HG03064 (cell line): ENCODE results near the gene TCOF1.
A peak's percentile ranks its signal among the peaks of the same experiment; 100 is the strongest.

Experiments used
- ATAC-seq: cut with Tn5 transposase; IDR thresholded peaks from one replicate; pipeline ENCODE4 v1.9.1; 2021; ENCODE audit warnings: low read depth; ENCODE audit not compliant: unreplicated experiment

TCOF1 gene

DNA sequence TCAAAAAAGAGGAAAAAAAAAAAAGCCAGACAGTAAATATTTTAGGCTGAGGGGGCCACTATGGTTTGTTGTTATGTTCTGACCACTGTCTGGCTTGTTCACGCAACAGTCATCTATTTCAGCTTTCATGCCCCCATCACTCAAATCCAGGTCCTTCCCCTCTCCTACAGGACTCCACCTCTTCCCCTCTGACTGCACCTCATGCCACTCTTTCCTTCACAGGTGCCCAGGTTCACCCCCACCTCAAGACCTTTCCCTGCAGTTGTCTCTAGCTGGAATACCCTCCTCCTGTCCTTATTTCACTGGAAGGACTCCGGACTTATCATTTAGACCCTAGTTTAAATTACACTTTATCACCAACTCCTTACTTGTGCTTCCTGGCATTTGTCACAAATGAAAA, 88.6 kb downstream of the TCOF1 start:
- no peak for ATAC-seq

DNA sequence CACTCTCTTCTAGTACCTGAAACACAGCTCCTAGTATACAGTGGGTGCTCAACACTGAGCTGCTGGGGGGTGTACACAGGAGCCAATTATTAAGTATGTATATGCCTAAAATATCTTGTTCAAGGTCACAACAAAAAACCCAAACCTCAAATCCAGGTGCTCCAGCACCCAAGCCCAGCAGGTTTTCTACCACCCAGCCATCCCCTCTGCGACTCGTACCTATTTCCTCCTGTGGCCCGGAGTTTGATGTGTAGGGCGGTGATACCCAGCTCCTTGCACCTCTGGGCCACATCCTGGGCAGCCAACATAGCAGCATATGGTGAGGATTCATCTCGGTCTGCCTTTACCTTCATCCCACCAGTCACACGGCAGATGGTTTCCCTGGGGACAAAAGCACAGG, 89.1 kb downstream of the TCOF1 start:
- ATAC-seq, result no peak

DNA sequence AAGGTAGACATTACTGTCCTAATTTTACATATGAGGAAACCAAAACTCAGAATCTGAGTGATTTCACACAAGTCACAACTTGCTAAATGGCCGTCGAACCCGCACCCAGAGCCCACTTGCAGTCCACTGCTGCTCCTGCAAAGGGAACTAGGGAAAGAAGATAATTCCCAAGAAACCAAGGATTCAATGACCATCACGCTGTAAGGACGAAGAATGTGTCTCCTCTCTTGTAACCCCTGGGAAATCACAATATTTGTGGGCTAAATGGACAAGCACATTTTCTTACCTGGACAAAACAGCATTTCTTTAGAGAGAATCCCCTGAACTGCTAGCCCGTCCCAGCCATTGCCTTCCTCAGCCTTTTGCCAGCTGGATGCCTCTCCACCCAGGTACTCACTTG, 89.7 kb downstream of the TCOF1 start:
- no peak for ATAC-seq

DNA sequence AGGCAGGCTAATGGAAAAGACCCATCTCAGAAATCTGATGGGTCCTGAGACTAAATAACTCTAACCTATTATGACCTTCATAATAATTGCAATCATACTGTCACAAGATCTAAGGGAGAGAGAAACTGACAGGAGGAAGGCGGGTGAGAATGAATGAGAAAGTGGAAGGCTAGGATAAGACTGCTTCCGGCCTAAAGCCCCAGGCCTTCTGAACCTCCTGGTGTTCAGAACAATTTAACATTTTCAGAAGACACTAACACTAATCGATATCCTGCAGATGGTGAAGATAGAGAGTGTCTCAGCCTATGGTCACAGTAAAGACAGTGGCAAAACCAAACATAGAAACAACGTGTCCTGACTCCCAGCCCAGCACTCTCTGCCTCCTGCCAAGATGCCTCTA, 90.8 kb downstream of the TCOF1 start:
- no peak for ATAC-seq

DNA sequence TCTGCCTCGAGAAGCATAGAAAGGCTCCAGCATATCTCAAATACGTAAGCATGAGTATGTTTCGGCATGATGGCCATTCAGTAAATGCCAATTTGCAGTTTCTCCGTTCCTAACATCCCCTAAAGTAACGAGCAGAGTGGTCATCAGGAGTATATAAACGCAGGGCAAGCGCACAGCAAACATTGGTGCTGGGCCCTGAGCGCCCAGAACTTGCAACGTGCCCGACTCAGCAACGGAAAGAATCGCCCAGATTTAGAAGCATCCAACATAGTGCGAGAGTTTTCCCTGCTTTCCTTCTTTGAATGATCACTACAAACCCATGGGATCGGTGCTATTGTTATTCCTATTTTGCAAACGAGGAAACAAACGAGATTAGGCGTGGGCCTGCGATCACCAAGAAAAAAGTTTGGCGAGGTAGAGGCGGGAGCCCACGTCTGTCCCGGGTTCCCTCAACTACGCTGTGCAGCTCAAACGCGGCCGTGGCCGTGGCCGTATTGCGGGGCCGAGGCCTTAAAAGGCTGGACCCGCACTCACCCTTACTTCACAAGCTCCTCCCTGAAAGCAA, 91.5 kb downstream of the TCOF1 start:
- peak; percentile 33 for ATAC-seq
